PC-3 (cell line): Measurements from ENCODE around the gene CDH4. TPM values are rescaled to one million over a fixed set of nuclear protein-coding genes. Genes with fewer than 3 reads are reported as not detected.

Experiments
- ATAC-seq: fragments of 200-7000 bp; cut with Tn5 transposase; 2 replicates; pipeline ENCODE4 v1.9.1; 2020; ENCODE audit warnings: mild to moderate bottlenecking, moderate library complexity
- BruUV-seq: library from RNA; stranded (reverse); fragments of 400-500 nt; replicated peaks from 2 replicates; lab custom pipeline; 2021; lab: Mats Ljungman, UMichigan
- CTCF ChIA-PET: fragments of 300-600 bp; sonication (Branson Sonifier 250); formaldehyde crosslinking; loops from one replicate; lab custom pipeline; 2022; ENCODE audit warnings: antibody characterized with exemption; lab: Charles Lee
- POLR2A ChIA-PET: fragments of 300-600 bp; sonication (Branson Sonifier 250); formaldehyde crosslinking; loops from one replicate; lab custom pipeline; 2022; ENCODE audit warnings: antibody characterized with exemption; ENCODE audit not compliant: unreplicated experiment; lab: Charles Lee
- DNase-seq: peaks from one replicate; pipeline ENCODE4 v3.0.0-alpha.2; 2015
- H2AFZ ChIP-seq: fragments of 300-600 bp; sonication (generic); 2 replicates; pipeline ENCODE4 v1.6.0; 2016; ENCODE audit warnings: antibody characterized with exemption, low read length
- H3F3A ChIP-seq: fragments of 300-600 bp; sonication (generic); one replicate; pipeline ENCODE4 v1.6.0; 2017; ENCODE audit warnings: antibody characterized with exemption, low read length, control low read depth, mild to moderate bottlenecking; ENCODE audit not compliant: unreplicated experiment
- H3K27ac ChIP-seq: fragments of 300-600 bp; sonication (generic); 2 replicates; pipeline ENCODE4 v1.5.1; 2016; ENCODE audit warnings: mild to moderate bottlenecking, low read length
- H3K27me3 ChIP-seq: fragments of 300-600 bp; sonication (generic); 2 replicates; pipeline ENCODE4 v1.6.1; 2016; ENCODE audit warnings: low read length, mixed read lengths
- H3K36me3 ChIP-seq: fragments of 300-600 bp; sonication (generic); 2 replicates; pipeline ENCODE4 v1.6.1; 2016; ENCODE audit warnings: low read depth, mixed run types, low read length, mixed read lengths
- H3K4me1 ChIP-seq: fragments of 300-600 bp; sonication (generic); 2 replicates; pipeline ENCODE4 v1.5.1; 2016; ENCODE audit warnings: low read length; ENCODE audit not compliant: insufficient read depth
- H3K4me2 ChIP-seq: fragments of 300-600 bp; sonication (generic); 2 replicates; pipeline ENCODE4 v1.6.0; 2016; ENCODE audit warnings: low read length
- H3K4me3 ChIP-seq: fragments of 300-600 bp; sonication (generic); 2 replicates; pipeline ENCODE4 v1.5.1; 2016; ENCODE audit warnings: mild to moderate bottlenecking, low read length, mixed read lengths
- H3K79me2 ChIP-seq: fragments of 300-600 bp; sonication (generic); 2 replicates; pipeline ENCODE4 v1.6.1; 2017; ENCODE audit warnings: low read length, mixed read lengths
- H3K9ac ChIP-seq: fragments of 300-600 bp; sonication (generic); 2 replicates; pipeline ENCODE4 v1.6.0; 2016; ENCODE audit warnings: mild to moderate bottlenecking, low read length
- H3K9me2 ChIP-seq: fragments of 300-600 bp; sonication (generic); replicated peaks from 2 replicates; pipeline ENCODE4 v1.6.1; 2016; ENCODE audit warnings: mixed run types, low read length, mixed read lengths
- H3K9me3 ChIP-seq: fragments of 300-600 bp; sonication (generic); 2 replicates; pipeline ENCODE4 v1.6.1; 2016; ENCODE audit warnings: low read length, mixed read lengths
- H4K20me1 ChIP-seq: fragments of 300-600 bp; sonication (generic); 2 replicates; pipeline ENCODE4 v1.6.1; 2016; ENCODE audit warnings: low read length, mixed read lengths
- CTCF ChIP-seq: fragments of 300-600 bp; sonication (generic); conservative IDR thresholded peaks from 2 replicates; pipeline ENCODE4 v1.5.1; 2017; ENCODE audit warnings: antibody characterized with exemption, low read depth, mild to moderate bottlenecking, low read length
- EZH2 ChIP-seq: fragments of 300-600 bp; sonication (generic); IDR thresholded peaks from one replicate; pipeline ENCODE4 v1.6.1; 2017; ENCODE audit warnings: antibody characterized with exemption, mild to moderate bottlenecking, low read length; ENCODE audit not compliant: unreplicated experiment
- EZH2phosphoT487 ChIP-seq: fragments of 300-600 bp; sonication (generic); IDR thresholded peaks from 2 replicates; pipeline ENCODE4 v1.6.1; 2018; ENCODE audit warnings: mild to moderate bottlenecking, antibody characterized with exemption, low read length, borderline replicate concordance
- intact Hi-C: fragments of 100-400 bp; cut with micrococcal nuclease; formaldehyde crosslinking; loops from 2 replicates; pipeline ENCODE4 v1.9.0; 2023
- total RNA-seq: library from RNA; depleted of rRNA; stranded (reverse); fragments of >200 nt; gene quantifications from 2 replicates; pipeline ENCODE4 v1.2.3, GENCODE V29; 2014

CDH4 gene
- total RNA-seq, 1 experiment from 2014 or later = not detected

GRCh38 chr20:61480158-61480825 lies 228.2 kb downstream of the CDH4 start:
- Histone ChIP-seq H2AFZ (no peak overlapping the region), H3K9me2 (no peaks in the 10 kb centered on the region), H3K4me1 (no peaks in the 10 kb centered on the region), H3F3A (no peaks in the 10 kb centered on the region), H3K4me3 (no peak overlapping the region), H4K20me1 (no peaks in the 10 kb centered on the region), H3K36me3 (no peaks in the 10 kb centered on the region), H3K79me2 (no peaks in the 10 kb centered on the region), H3K9me3 (no peaks in the 10 kb centered on the region), H3K27me3 (no peaks in the 10 kb centered on the region), H3K9ac (no peak overlapping the region), H3K27ac (no peak overlapping the region), H3K4me2 (no peak overlapping the region)
- no TSS peak for BruUV-seq
- ATAC-seq (no peak), DNase-seq (no peak)
- CTCF ChIA-PET = no interaction called here
- intact Hi-C loops = no loop called here
- TF ChIP-seq EZH2 (no peak), CTCF (no peak; the same call in 1 of the 2 replicates), EZH2phosphoT487 (no peak)
- POLR2A ChIA-PET = no interaction called here

- DNase-seq = no peak
- CTCF ChIA-PET = no interaction called here
- intact Hi-C loops = no loop called here
Observed at GRCh38 chr20:61482056-61482887, 230.2 kb downstream of the CDH4 start.

More at GRCh38 chr20:61482056-61482887, 230.2 kb downstream of the CDH4 start:
- Histone ChIP-seq H3K79me2 (no peaks in the 10 kb centered on the region), H3F3A (no peaks in the 10 kb centered on the region), H3K4me1 (no peaks in the 10 kb centered on the region), H3K9ac (no peak overlapping the region), H3K4me3 (no peak overlapping the region), H3K9me3 (no peaks in the 10 kb centered on the region), H2AFZ (no peak overlapping the region), H3K27me3 (no peaks in the 10 kb centered on the region), H3K36me3 (no peaks in the 10 kb centered on the region), H4K20me1 (no peaks in the 10 kb centered on the region), H3K9me2 (no peaks in the 10 kb centered on the region), H3K4me2 (no peak overlapping the region), H3K27ac (no peak overlapping the region)
- BruUV-seq = no TSS peak
- POLR2A ChIA-PET = no interaction called here
- no peak for ATAC-seq
- TF ChIP-seq EZH2 = no peak
- no peak for TF ChIP-seq CTCF
- TF ChIP-seq EZH2phosphoT487 = no peak
